ENCODE data around the gene SPOUT1. TPM values are rescaled to one million over a fixed set of nuclear protein-coding genes. Genes with fewer than 3 reads are reported as not detected.
"Not testable (repeated sequence)": the region's sequence is repeated elsewhere in the genome, so short reads cannot be mapped to it uniquely, and the experiment has no call there.

Gene SPOUT1, protein sequence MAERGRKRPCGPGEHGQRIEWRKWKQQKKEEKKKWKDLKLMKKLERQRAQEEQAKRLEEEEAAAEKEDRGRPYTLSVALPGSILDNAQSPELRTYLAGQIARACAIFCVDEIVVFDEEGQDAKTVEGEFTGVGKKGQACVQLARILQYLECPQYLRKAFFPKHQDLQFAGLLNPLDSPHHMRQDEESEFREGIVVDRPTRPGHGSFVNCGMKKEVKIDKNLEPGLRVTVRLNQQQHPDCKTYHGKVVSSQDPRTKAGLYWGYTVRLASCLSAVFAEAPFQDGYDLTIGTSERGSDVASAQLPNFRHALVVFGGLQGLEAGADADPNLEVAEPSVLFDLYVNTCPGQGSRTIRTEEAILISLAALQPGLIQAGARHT
- 26.7 and 34.7 TPM in 2 replicates for polyA plus RNA-seq
- polyA minus RNA-seq, result 18.3 and 18.4 TPM in 2 replicates

- H3K79me2 ChIP-seq (replicated peaks; ENCODE audit: insufficient read depth, low read length), result no peaks in the 10 kb centered on the region
- no peaks in the 10 kb centered on the region for H3K9me3 ChIP-seq (ENCODE audit: low read length)
- no peaks in the 10 kb centered on the region for H3K36me3 ChIP-seq (ENCODE audit: insufficient read depth, low read length)
- peak within 1 kb of the TSS; percentile 99 for H3K4me2 ChIP-seq (ENCODE audit: low read length)
- H3K27ac ChIP-seq (ENCODE audit: low read length), result no peak within 1 kb of the TSS
- peak within 1 kb of the TSS; percentile 96 for H3K4me3 ChIP-seq (ENCODE audit: low read length)
- no peaks in the 10 kb centered on the region for H3K9me2 ChIP-seq (ENCODE audit: insufficient read depth, low read length)
- H3K27me3 ChIP-seq (ENCODE audit: insufficient read depth, low read depth, low read length), result no peaks in the 10 kb centered on the region
- TF ChIP-seq SMC3 (conservative IDR thresholded peaks at IDR 0.05; ENCODE audit: poor library complexity) (no peak), EZH2 (IDR thresholded peaks at IDR 0.05; ENCODE audit: borderline replicate concordance, insufficient read depth, low read length, poor library complexity, severe bottlenecking) (no peak), POLR2AphosphoS5 (IDR thresholded peaks at IDR 0.05) (peak; percentile 80), MXI1 (conservative IDR thresholded peaks at IDR 0.05; ENCODE audit: poor library complexity, severe bottlenecking) (peak; percentile 98), TAF1 (IDR thresholded peaks at IDR 0.05; ENCODE audit: low read depth) (no peak), RAD21 (conservative IDR thresholded peaks at IDR 0.05) (no peak)
- TF ChIP-seq, protein P1, sequence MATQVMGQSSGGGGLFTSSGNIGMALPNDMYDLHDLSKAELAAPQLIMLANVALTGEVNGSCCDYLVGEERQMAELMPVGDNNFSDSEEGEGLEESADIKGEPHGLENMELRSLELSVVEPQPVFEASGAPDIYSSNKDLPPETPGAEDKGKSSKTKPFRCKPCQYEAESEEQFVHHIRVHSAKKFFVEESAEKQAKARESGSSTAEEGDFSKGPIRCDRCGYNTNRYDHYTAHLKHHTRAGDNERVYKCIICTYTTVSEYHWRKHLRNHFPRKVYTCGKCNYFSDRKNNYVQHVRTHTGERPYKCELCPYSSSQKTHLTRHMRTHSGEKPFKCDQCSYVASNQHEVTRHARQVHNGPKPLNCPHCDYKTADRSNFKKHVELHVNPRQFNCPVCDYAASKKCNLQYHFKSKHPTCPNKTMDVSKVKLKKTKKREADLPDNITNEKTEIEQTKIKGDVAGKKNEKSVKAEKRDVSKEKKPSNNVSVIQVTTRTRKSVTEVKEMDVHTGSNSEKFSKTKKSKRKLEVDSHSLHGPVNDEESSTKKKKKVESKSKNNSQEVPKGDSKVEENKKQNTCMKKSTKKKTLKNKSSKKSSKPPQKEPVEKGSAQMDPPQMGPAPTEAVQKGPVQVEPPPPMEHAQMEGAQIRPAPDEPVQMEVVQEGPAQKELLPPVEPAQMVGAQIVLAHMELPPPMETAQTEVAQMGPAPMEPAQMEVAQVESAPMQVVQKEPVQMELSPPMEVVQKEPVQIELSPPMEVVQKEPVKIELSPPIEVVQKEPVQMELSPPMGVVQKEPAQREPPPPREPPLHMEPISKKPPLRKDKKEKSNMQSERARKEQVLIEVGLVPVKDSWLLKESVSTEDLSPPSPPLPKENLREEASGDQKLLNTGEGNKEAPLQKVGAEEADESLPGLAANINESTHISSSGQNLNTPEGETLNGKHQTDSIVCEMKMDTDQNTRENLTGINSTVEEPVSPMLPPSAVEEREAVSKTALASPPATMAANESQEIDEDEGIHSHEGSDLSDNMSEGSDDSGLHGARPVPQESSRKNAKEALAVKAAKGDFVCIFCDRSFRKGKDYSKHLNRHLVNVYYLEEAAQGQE (IDR thresholded peaks at IDR 0.05; ENCODE audit: borderline replicate concordance), result peak; percentile 29
- peak within 1 kb of the TSS; percentile 60 for H3K9ac ChIP-seq (ENCODE audit: low read length)
- H2AFZ ChIP-seq (ENCODE audit: low read depth, low read length), result peak within 1 kb of the TSS; percentile 45
- no peaks in the 10 kb centered on the region for H4K20me1 ChIP-seq (ENCODE audit: insufficient read depth)
- H3F3A ChIP-seq (ENCODE audit: insufficient read depth, low read length, poor library complexity, severe bottlenecking), result no peaks in the 10 kb centered on the region
Measured at GRCh38 chr9:128829477-128830251, at the start of gene SPOUT1. SPOUT1 (minus strand) TSS chr9:128829794; CDS start chr9:128829780, 14 bp downstream.

DNA sequence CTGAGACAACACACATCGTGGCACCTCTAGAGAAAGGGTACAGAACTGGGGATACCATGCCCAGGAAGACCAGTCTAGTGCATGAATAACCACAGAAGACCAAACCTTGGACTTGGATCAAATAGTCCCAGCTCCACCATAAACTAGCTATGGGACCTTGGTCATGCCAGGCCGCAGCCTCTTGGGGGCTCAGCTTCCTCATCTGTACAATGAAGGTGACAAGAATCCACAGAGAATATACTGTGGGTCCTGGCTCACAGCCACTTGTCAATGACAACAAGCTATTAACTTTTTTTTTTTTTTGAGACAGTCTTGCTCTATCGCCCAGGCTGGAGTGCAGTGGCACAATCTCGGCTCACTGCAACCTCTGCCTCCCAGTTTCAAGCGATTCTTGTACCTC is 48.3 kb upstream of the SPOUT1 start:
- H3F3A ChIP-seq (ENCODE audit: insufficient read depth, low read length, poor library complexity, severe bottlenecking), result peaks cover 1% of the 10 kb centered on the region
- H3K27me3 ChIP-seq (ENCODE audit: insufficient read depth, low read depth, low read length), result no peaks in the 10 kb centered on the region
- H3K36me3 ChIP-seq (ENCODE audit: insufficient read depth, low read length), result no peaks in the 10 kb centered on the region
- no peak overlapping the region for H3K27ac ChIP-seq (ENCODE audit: low read length)
- H3K9ac ChIP-seq (ENCODE audit: low read length), result no peak overlapping the region
- no peak for TF ChIP-seq RAD21 (conservative IDR thresholded peaks at IDR 0.05)
- TF ChIP-seq CTCF (IDR thresholded peaks at IDR 0.05; ENCODE audit: poor library complexity, severe bottlenecking), result no peak
- TF ChIP-seq EZH2 (IDR thresholded peaks at IDR 0.05; ENCODE audit: borderline replicate concordance, insufficient read depth, low read length, poor library complexity, severe bottlenecking), result no peak
- TF ChIP-seq, protein P1 (IDR thresholded peaks at IDR 0.05; ENCODE audit: borderline replicate concordance), result no peak
- no peak for TF ChIP-seq TAF1 (IDR thresholded peaks at IDR 0.05; ENCODE audit: low read depth)
- TF ChIP-seq EP300 (conservative IDR thresholded peaks at IDR 0.05; ENCODE audit: poor library complexity, severe bottlenecking), result no peak
- TF ChIP-seq POLR2AphosphoS5 (IDR thresholded peaks at IDR 0.05), result no peak
- no peak for TF ChIP-seq MXI1 (conservative IDR thresholded peaks at IDR 0.05; ENCODE audit: poor library complexity, severe bottlenecking)
- H2AFZ ChIP-seq (ENCODE audit: low read depth, low read length), result no peak overlapping the region
- H3K9me3 ChIP-seq (ENCODE audit: low read length), result no peaks in the 10 kb centered on the region
- H3K4me2 ChIP-seq (ENCODE audit: low read length), result no peak overlapping the region
- H3K9me2 ChIP-seq (ENCODE audit: insufficient read depth, low read length), result no peaks in the 10 kb centered on the region
- no peaks in the 10 kb centered on the region for H4K20me1 ChIP-seq (ENCODE audit: insufficient read depth)
- H3K4me3 ChIP-seq (ENCODE audit: low read length), result no peak overlapping the region
- H3K79me2 ChIP-seq (replicated peaks; ENCODE audit: insufficient read depth, low read length), result peaks cover 7% of the 10 kb centered on the region

GRCh38 chr9:128870941-128871265 is 41.3 kb upstream of the SPOUT1 start:
- not testable (repeated sequence) for H3K9me3 ChIP-seq (ENCODE audit: low read length); H3K4me3 ChIP-seq (ENCODE audit: low read length); H3K27ac ChIP-seq (ENCODE audit: low read length); H2AFZ ChIP-seq (ENCODE audit: low read depth, low read length); H3K9me2 ChIP-seq (ENCODE audit: insufficient read depth, low read length); H3K4me2 ChIP-seq (ENCODE audit: low read length); H4K20me1 ChIP-seq (ENCODE audit: insufficient read depth); H3K79me2 ChIP-seq (replicated peaks; ENCODE audit: insufficient read depth, low read length); H3F3A ChIP-seq (ENCODE audit: insufficient read depth, low read length, poor library complexity, severe bottlenecking); H3K9ac ChIP-seq (ENCODE audit: low read length); H3K36me3 ChIP-seq (ENCODE audit: insufficient read depth, low read length); H3K27me3 ChIP-seq (ENCODE audit: insufficient read depth, low read depth, low read length)
